ENCODE data around the gene CTCF.

The CTCF gene

DNA sequence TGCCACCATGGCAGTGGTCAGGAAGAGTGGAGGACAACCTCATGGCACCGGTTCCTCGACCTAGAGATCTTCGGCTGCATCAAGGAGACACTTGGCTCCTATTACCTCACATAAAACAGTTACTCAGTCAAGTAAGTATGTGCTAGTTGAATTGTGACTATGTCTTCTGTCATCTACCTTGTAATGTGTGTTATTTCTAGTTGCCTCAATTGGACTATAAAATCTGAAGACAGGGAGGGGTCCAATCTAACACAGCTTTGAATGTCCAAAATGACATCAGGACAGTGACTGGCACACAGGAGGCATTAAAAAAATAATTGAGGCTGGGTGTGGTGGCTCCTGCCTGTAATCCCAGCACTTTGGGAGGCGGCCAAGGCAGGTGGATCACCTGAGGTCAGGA lies 121.4 kb downstream of the CTCF start:
- DNase-seq (ENCODE audit: low read depth in 2 of 2) = no peak

DNA sequence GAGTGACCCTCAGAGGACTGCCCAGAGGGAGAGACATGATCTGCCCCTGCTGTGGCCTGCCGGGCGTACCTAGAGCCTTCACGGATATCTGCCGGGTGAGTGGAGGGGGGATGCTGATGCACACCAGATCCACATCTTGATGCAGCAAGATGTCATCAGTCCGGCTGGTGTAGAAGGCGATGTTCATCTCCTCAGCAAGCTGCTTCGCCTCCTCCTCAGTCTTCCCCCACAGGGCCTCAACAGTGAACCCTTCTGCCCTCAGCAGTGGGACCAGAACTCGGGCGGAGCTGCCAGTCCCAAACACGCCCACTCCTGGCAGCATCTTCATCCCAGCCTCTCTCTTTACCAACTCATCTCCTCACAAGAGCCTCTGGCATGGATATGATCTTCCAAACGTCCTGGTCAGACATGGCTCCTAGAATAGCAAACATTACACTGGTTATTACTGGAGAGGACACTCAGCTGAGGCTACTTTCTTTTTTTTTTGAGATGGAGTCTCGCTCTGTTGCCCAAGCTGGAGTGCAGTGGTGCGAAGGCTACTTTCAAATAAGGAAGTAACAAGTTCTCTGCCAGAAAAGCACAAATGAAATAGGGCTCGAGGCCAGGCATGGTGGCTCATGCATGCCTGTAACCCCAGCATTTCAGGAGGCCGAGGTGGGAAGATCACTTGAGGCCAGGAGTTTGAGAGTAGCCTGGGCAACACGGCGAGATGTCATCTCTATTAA lies 123.2 kb downstream of the CTCF start:
- DNase-seq (ENCODE audit: low read depth in 2 of 2) = no peak

Measured in stimulated activated CD8-positive, alpha-beta memory T cell treated with anti-CD3 and anti-CD28 coated beads, Interleukin-15, amount 100 ng/mL, for 4 hours (primary cell).